OCI-M2 (cell line): ENCODE measurements around the gene MRPL46.
A peak's percentile ranks its signal among the peaks of the same experiment; 100 is the strongest.

Source experiments
- DNase-seq: peaks from one replicate; lab custom pipeline; 2025; ENCODE audit not compliant: unreplicated experiment; lab: John Stamatoyannopoulos, UW

Gene MRPL46

GRCh38 chr15:88467073-88467934 lies at the start of gene MRPL46, which contains the start of gene MRPS11:
MRPL46 (minus strand) TSS chr15:88467388; CDS start chr15:88467377, 11 bp downstream.
MRPS11 (plus strand) TSS chr15:88467708; CDS start chr15:88467718, 10 bp downstream.
- peak; percentile 65 for DNase-seq

- DNase-seq, result no peak
Measured at GRCh38 chr15:88513195-88513594, 46.0 kb upstream of the MRPL46 start.

GRCh38 chr15:88512601-88513000 lies 45.4 kb upstream of the MRPL46 start:
- no peak for DNase-seq

- no peak for DNase-seq
Measured at GRCh38 chr15:88512078-88512477, 44.9 kb upstream of the MRPL46 start.

GRCh38 chr15:88511161-88511560 lies 44.0 kb upstream of the MRPL46 start:
- no peak for DNase-seq

GRCh38 chr15:88509964-88510363 lies 42.8 kb upstream of the MRPL46 start:
- DNase-seq, result no peak

- no peak for DNase-seq
Measured at GRCh38 chr15:88509321-88509720, 42.1 kb upstream of the MRPL46 start.

GRCh38 chr15:88506628-88507027 lies 39.4 kb upstream of the MRPL46 start:
- no peak for DNase-seq

GRCh38 chr15:88505721-88506120 lies 38.5 kb upstream of the MRPL46 start:
- DNase-seq, result no peak

GRCh38 chr15:88504445-88504844 lies 37.3 kb upstream of the MRPL46 start:
- DNase-seq, result no peak

GRCh38 chr15:88498996-88499395 lies 31.8 kb upstream of the MRPL46 start:
- DNase-seq, result no peak

- DNase-seq, result no peak
Measured at GRCh38 chr15:88497109-88497765, 30.0 kb upstream of the MRPL46 start.

GRCh38 chr15:88493844-88494243 lies 26.7 kb upstream of the MRPL46 start:
- no peak for DNase-seq

- DNase-seq, result no peak
Measured at GRCh38 chr15:88491158-88491557, 24.0 kb upstream of the MRPL46 start.

GRCh38 chr15:88490036-88490435 lies 22.8 kb upstream of the MRPL46 start:
- no peak for DNase-seq

GRCh38 chr15:88489321-88489720 lies 22.1 kb upstream of the MRPL46 start:
- no peak for DNase-seq

GRCh38 chr15:88487796-88488523 lies 20.8 kb upstream of the MRPL46 start:
- DNase-seq, result no peak

- no peak for DNase-seq
Measured at GRCh38 chr15:88487178-88487795, 20.1 kb upstream of the MRPL46 start.

- DNase-seq, result no peak
Measured at GRCh38 chr15:88484682-88485331, 17.6 kb upstream of the MRPL46 start.

GRCh38 chr15:88482263-88482662 lies 15.1 kb upstream of the MRPL46 start:
- no peak for DNase-seq

GRCh38 chr15:88480981-88481380 lies 13.8 kb upstream of the MRPL46 start:
- no peak for DNase-seq
